GM23338 (cell line): ENCODE data around the gene ZBTB20. TPM values are rescaled to one million over a fixed set of nuclear protein-coding genes. Genes with fewer than 3 reads are reported as not detected.

Experiments used
- ATAC-seq: fragments of 200-7000 bp; cut with Tn5 transposase; 3 replicates; pipeline ENCODE4 v1.9.1; 2020
- DNase-seq: peaks from one replicate; pipeline ENCODE4 v3.0.0-alpha.2; 2015; ENCODE audit warnings: low spot score
- H2AFZ ChIP-seq: fragments of 200-600 bp; sonication (generic); 2 replicates; pipeline ENCODE4 v1.8.0; 2016; ENCODE audit warnings: antibody characterized with exemption, mild to moderate bottlenecking, moderate library complexity
- H3F3A ChIP-seq: fragments of 200-600 bp; sonication (generic); replicated peaks from 2 replicates; pipeline ENCODE4 v1.8.0; 2017; ENCODE audit warnings: antibody characterized with exemption, mixed run types, low read depth
- H3K27ac ChIP-seq: fragments of 200-600 bp; sonication (generic); 2 replicates; pipeline ENCODE4 v1.6.1; 2016; ENCODE audit warnings: low read depth
- H3K27me3 ChIP-seq: fragments of 200-600 bp; sonication (generic); 2 replicates; pipeline ENCODE4 v1.8.0; 2016; ENCODE audit warnings: mild to moderate bottlenecking, mixed run types, moderate library complexity; ENCODE audit not compliant: insufficient read depth
- H3K36me3 ChIP-seq: fragments of 200-600 bp; sonication (generic); 2 replicates; pipeline ENCODE4 v1.8.0; 2016; ENCODE audit warnings: mild to moderate bottlenecking; ENCODE audit not compliant: insufficient read depth
- H3K4me1 ChIP-seq: fragments of 200-600 bp; sonication (generic); 2 replicates; pipeline ENCODE4 v1.8.0; 2016; ENCODE audit warnings: mild to moderate bottlenecking, moderate library complexity; ENCODE audit not compliant: insufficient read depth
- H3K4me2 ChIP-seq: fragments of 200-600 bp; sonication (generic); 2 replicates; pipeline ENCODE4 v1.7.1; 2017; ENCODE audit warnings: mixed run types
- H3K4me3 ChIP-seq: fragments of 200-600 bp; sonication (generic); 2 replicates; pipeline ENCODE4 v1.6.1; 2016; ENCODE audit warnings: mixed run types
- H3K79me2 ChIP-seq: fragments of 200-600 bp; sonication (generic); replicated peaks from 2 replicates; pipeline ENCODE4 v1.8.0; 2017; ENCODE audit warnings: mild to moderate bottlenecking; ENCODE audit not compliant: insufficient read depth
- H3K9me2 ChIP-seq: fragments of 200-600 bp; sonication (generic); 2 replicates; pipeline ENCODE4 v1.8.0; 2017; ENCODE audit not compliant: insufficient read depth
- H4K20me1 ChIP-seq: fragments of 200-600 bp; sonication (generic); replicated peaks from 2 replicates; pipeline ENCODE4 v1.8.0; 2017; ENCODE audit warnings: mild to moderate bottlenecking; ENCODE audit not compliant: insufficient read depth
- H3K27ac Mint-ChIP-seq: 2 replicates; pipeline ENCODE4 v1.8.0; 2020; ENCODE audit warnings: inconsistent platforms, mild to moderate bottlenecking, moderate library complexity, mixed read lengths
- H3K27me3 Mint-ChIP-seq: 3 replicates; pipeline ENCODE4 v1.8.0; 2022; ENCODE audit warnings: low read depth, mild to moderate bottlenecking, moderate library complexity, mixed read lengths, inconsistent platforms; ENCODE audit not compliant: insufficient read depth, poor library complexity
- H3K36me3 Mint-ChIP-seq: 3 replicates; pipeline ENCODE4 v1.8.0; 2021; ENCODE audit warnings: low read depth, mild to moderate bottlenecking, inconsistent platforms, moderate library complexity, mixed read lengths
- H3K4me1 Mint-ChIP-seq: 3 replicates; pipeline ENCODE4 v1.8.0; 2020; ENCODE audit warnings: mild to moderate bottlenecking, inconsistent platforms, mixed read lengths
- H3K4me3 Mint-ChIP-seq: 3 replicates; pipeline ENCODE4 v1.8.0; 2021; ENCODE audit warnings: moderate library complexity, mild to moderate bottlenecking, inconsistent platforms, mixed read lengths
- H3K9me3 Mint-ChIP-seq: 3 replicates; pipeline ENCODE4 v1.8.0; 2020; ENCODE audit warnings: moderate library complexity, mild to moderate bottlenecking, inconsistent platforms, mixed read lengths
- EZH2 ChIP-seq: fragments of 200-600 bp; sonication (generic); IDR thresholded peaks from one replicate; pipeline ENCODE4 v1.8.0; 2017; ENCODE audit warnings: antibody characterized with exemption, mild to moderate bottlenecking, low read depth; ENCODE audit not compliant: unreplicated experiment
- JUNB ChIP-seq: IDR thresholded peaks from one replicate; pipeline ENCODE4 v1.6.1; 2016; ENCODE audit warnings: antibody characterized with exemption; ENCODE audit not compliant: unreplicated experiment
- ZNF114 ChIP-seq: fragments of 250-450 bp; sonication (Bioruptor Pico); IDR thresholded peaks from 2 replicates; pipeline ENCODE4 v1.5.0; 2020; ENCODE audit warnings: mild to moderate bottlenecking, moderate library complexity
- polyA plus RNA-seq: library from polyadenylated mRNA; unstranded; fragments of >200 nt; fragmentation: Nextera tagmentation; extraction: Ambion mirVana; gene quantifications from 2 replicates; pipeline ENCODE4 v1.2.1, GENCODE V29; 2016
- total RNA-seq: library from RNA; depleted of rRNA; stranded (reverse); fragments of >200 nt; shearing (Covaris generic); gene quantifications from 2 replicates; pipeline ENCODE4 v1.2.3, GENCODE V29; 2014
- TF ChIP-seq, protein P1 (sequence below), 2 experiments: fragments of 200-600 bp in 1 of 2; sonication (generic) in 1 of 2; conservative IDR thresholded peaks; 2 replicates each; pipeline versions ENCODE4 v1.5.1 to v1.6.1; 2016 to 2017; ENCODE audit warnings: antibody characterized with exemption in 2 of 2, low read depth in 2 of 2, mild to moderate bottlenecking in 2 of 2, moderate library complexity in 1 of 2
- TF ChIP-seq, protein P2 (sequence below): fragments of 250-450 bp; sonication (Bioruptor Pico); IDR thresholded peaks from 2 replicates; pipeline ENCODE4 v1.5.0; 2020; ENCODE audit warnings: mild to moderate bottlenecking, moderate library complexity
- TF ChIP-seq, protein P3 (sequence below): IDR thresholded peaks from 2 replicates; pipeline ENCODE4 v1.6.1; 2016; ENCODE audit warnings: antibody characterized with exemption

ZBTB20 gene
- total and polyA plus RNA-seq, 2 experiments from 2014 or later, result 2.0 to 3.3 TPM

DNA sequence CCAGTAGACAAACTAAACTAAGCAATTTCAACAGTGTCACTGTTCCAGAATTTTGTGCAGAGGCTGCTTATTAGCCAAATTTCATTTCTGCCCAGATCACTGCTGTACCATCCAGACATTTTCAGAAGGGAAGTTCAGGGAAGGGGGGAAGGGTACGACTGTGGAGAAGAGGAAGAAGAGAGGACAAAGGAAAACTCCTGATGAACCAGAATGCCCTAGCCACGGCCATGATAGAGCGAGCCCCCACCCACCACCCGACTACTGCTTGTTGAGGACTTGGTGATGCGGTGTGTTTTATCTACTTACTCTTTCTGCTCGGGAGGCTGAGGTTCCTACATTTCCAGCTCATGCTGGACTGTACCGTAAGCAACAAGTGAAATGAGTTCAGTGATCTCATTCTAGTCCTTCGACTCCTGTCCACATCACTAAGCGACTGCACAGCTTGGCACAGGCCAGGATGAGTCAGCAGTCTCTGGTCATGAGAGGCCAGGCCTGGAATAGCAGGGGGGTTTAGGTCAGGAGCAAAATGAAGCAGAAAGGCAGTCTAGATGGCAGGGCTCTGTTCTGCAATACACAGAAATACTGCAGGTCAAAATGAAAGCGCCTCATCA, 522.4 kb downstream of the ZBTB20 start:
- Mint-ChIP-seq H3K9me3 (no peaks in the 10 kb centered on the region), H3K36me3 (no peaks in the 10 kb centered on the region), H3K27me3 (no peaks in the 10 kb centered on the region), H3K4me1 (peaks cover 20% of the 10 kb centered on the region), H3K27ac (peak overlapping the region; percentile 42; the same call in 1 of the 2 replicates), H3K4me3 (no peak overlapping the region)
- Histone ChIP-seq H3K79me2 (no peaks in the 10 kb centered on the region), H3K4me3 (no peak overlapping the region), H3K27me3 (no peaks in the 10 kb centered on the region), H3K9me2 (no peaks in the 10 kb centered on the region), H3K4me2 (no peak overlapping the region), H3K36me3 (no peaks in the 10 kb centered on the region), H3F3A (no peaks in the 10 kb centered on the region), H3K4me1 (peaks cover 4% of the 10 kb centered on the region; the same call in 1 of the 2 replicates), H4K20me1 (no peaks in the 10 kb centered on the region), H2AFZ (peak overlapping the region; percentile 84; the same call in 1 of the 2 replicates), H3K27ac (no peak overlapping the region)
- ATAC-seq (peak; percentile 33; the same call in 2 of the 3 replicates), DNase-seq (no peak)
- TF ChIP-seq, protein P1, sequence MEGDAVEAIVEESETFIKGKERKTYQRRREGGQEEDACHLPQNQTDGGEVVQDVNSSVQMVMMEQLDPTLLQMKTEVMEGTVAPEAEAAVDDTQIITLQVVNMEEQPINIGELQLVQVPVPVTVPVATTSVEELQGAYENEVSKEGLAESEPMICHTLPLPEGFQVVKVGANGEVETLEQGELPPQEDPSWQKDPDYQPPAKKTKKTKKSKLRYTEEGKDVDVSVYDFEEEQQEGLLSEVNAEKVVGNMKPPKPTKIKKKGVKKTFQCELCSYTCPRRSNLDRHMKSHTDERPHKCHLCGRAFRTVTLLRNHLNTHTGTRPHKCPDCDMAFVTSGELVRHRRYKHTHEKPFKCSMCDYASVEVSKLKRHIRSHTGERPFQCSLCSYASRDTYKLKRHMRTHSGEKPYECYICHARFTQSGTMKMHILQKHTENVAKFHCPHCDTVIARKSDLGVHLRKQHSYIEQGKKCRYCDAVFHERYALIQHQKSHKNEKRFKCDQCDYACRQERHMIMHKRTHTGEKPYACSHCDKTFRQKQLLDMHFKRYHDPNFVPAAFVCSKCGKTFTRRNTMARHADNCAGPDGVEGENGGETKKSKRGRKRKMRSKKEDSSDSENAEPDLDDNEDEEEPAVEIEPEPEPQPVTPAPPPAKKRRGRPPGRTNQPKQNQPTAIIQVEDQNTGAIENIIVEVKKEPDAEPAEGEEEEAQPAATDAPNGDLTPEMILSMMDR (conservative IDR thresholded peaks at IDR 0.05; ENCODE audit: low read depth in 2 of 2), result no peak
- no peak for TF ChIP-seq JUNB
- TF ChIP-seq, protein P2, sequence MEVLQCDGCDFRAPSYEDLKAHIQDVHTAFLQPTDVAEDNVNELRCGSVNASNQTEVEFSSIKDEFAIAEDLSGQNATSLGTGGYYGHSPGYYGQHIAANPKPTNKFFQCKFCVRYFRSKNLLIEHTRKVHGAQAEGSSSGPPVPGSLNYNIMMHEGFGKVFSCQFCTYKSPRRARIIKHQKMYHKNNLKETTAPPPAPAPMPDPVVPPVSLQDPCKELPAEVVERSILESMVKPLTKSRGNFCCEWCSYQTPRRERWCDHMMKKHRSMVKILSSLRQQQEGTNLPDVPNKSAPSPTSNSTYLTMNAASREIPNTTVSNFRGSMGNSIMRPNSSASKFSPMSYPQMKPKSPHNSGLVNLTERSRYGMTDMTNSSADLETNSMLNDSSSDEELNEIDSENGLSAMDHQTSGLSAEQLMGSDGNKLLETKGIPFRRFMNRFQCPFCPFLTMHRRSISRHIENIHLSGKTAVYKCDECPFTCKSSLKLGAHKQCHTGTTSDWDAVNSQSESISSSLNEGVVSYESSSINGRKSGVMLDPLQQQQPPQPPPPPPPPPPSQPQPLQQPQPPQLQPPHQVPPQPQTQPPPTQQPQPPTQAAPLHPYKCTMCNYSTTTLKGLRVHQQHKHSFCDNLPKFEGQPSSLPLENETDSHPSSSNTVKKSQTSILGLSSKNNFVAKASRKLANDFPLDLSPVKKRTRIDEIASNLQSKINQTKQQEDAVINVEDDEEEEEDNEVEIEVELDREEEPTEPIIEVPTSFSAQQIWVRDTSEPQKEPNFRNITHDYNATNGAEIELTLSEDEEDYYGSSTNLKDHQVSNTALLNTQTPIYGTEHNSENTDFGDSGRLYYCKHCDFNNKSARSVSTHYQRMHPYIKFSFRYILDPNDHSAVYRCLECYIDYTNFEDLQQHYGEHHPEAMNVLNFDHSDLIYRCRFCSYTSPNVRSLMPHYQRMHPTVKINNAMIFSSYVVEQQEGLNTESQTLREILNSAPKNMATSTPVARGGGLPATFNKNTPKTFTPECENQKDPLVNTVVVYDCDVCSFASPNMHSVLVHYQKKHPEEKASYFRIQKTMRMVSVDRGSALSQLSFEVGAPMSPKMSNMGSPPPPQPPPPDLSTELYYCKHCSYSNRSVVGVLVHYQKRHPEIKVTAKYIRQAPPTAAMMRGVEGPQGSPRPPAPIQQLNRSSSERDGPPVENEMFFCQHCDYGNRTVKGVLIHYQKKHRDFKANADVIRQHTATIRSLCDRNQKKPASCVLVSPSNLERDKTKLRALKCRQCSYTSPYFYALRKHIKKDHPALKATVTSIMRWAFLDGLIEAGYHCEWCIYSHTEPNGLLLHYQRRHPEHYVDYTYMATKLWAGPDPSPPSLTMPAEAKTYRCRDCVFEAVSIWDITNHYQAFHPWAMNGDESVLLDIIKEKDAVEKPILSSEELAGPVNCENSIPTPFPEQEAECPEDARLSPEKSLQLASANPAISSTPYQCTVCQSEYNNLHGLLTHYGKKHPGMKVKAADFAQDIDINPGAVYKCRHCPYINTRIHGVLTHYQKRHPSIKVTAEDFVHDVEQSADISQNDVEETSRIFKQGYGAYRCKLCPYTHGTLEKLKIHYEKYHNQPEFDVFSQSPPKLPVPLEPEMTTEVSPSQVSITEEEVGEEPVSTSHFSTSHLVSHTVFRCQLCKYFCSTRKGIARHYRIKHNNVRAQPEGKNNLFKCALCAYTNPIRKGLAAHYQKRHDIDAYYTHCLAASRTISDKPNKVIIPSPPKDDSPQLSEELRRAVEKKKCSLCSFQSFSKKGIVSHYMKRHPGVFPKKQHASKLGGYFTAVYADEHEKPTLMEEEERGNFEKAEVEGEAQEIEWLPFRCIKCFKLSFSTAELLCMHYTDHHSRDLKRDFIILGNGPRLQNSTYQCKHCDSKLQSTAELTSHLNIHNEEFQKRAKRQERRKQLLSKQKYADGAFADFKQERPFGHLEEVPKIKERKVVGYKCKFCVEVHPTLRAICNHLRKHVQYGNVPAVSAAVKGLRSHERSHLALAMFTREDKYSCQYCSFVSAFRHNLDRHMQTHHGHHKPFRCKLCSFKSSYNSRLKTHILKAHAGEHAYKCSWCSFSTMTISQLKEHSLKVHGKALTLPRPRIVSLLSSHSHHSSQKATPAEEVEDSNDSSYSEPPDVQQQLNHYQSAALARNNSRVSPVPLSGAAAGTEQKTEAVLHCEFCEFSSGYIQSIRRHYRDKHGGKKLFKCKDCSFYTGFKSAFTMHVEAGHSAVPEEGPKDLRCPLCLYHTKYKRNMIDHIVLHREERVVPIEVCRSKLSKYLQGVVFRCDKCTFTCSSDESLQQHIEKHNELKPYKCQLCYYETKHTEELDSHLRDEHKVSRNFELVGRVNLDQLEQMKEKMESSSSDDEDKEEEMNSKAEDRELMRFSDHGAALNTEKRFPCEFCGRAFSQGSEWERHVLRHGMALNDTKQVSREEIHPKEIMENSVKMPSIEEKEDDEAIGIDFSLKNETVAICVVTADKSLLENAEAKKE (CRISPR knock-in tag), result no peak
- no peak for TF ChIP-seq ZNF114 (CRISPR knock-in tag)
- TF ChIP-seq EZH2, result no peak
- TF ChIP-seq, protein P3, sequence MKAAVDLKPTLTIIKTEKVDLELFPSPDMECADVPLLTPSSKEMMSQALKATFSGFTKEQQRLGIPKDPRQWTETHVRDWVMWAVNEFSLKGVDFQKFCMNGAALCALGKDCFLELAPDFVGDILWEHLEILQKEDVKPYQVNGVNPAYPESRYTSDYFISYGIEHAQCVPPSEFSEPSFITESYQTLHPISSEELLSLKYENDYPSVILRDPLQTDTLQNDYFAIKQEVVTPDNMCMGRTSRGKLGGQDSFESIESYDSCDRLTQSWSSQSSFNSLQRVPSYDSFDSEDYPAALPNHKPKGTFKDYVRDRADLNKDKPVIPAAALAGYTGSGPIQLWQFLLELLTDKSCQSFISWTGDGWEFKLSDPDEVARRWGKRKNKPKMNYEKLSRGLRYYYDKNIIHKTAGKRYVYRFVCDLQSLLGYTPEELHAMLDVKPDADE, result no peak
